Upper lobe of left lung (tissue), 6 donors: Measurements from ENCODE around the gene NKIRAS2. TPM values are rescaled to one million over a fixed set of nuclear protein-coding genes. Genes with fewer than 3 reads are reported as not detected.
A peak's percentile ranks its signal among the peaks of the same experiment; 100 is the strongest.

Experiments
- ATAC-seq, 2 donors: fragments of 200-7000 bp; cut with Tn5 transposase; one replicate each; pipeline ENCODE4 v1.9.1; 2022; ENCODE audit warnings: mild to moderate bottlenecking in 2 of 2, moderate library complexity in 2 of 2; ENCODE audit not compliant: low FRiP score in 2 of 2
- DNase-seq, 2 donors: peaks; one replicate each; pipeline ENCODE4 v3.0.0-alpha.2; 2019 to 2020
- H3K27ac ChIP-seq, 4 donors: fragments of 200-600 bp; sonication (generic); one replicate each; pipeline ENCODE4 v1.5.1; 2016 to 2019
- H3K27me3 ChIP-seq, 4 donors: fragments of 200-600 bp; sonication (generic); one replicate each; pipeline ENCODE4 v1.5.1; 2017 to 2019
- H3K36me3 ChIP-seq, 4 donors: fragments of 200-600 bp; sonication (generic); one replicate each; pipeline ENCODE4 v1.5.1; 2016 to 2019
- H3K4me1 ChIP-seq, 4 donors: fragments of 200-600 bp; sonication (generic); one replicate each; pipeline ENCODE4 v1.5.1; 2018 to 2019
- H3K4me3 ChIP-seq, 4 donors: fragments of 200-600 bp; sonication (generic); one replicate each; pipeline ENCODE4 v1.5.1; 2017 to 2019; ENCODE audit warnings: mild to moderate bottlenecking in 2 of 4, moderate library complexity in 1 of 4
- H3K9me3 ChIP-seq, 4 donors: fragments of 200-600 bp; sonication (generic); one replicate each; pipeline ENCODE4 v1.5.1; 2018 to 2019
- CTCF ChIP-seq, 6 experiments: fragments of 450-650 bp in 4 of 6; fragments of 200-600 bp in 2 of 6; sonication (generic) in 2 of 6; IDR thresholded peaks; one replicate each; pipeline ENCODE4 v1.5.1; 2016 to 2019; ENCODE audit warnings: antibody characterized with exemption in 6 of 6
- EP300 ChIP-seq, 4 donors: sonication (generic); formaldehyde crosslinking; IDR thresholded peaks; one replicate each; pipeline ENCODE4 v1.5.1; 2017; ENCODE audit warnings: antibody characterized with exemption in 4 of 4, control low read depth in 2 of 4
- POLR2A ChIP-seq, 4 donors: fragments of 450-650 bp; IDR thresholded peaks; one replicate each; pipeline ENCODE4 v1.5.1; 2016 to 2017; ENCODE audit warnings: antibody characterized with exemption in 4 of 4, mild to moderate bottlenecking in 2 of 4
- POLR2AphosphoS5 ChIP-seq, 2 donors: sonication (generic); formaldehyde crosslinking; IDR thresholded peaks; one replicate each; pipeline ENCODE4 v1.5.1; 2017; ENCODE audit warnings: antibody characterized with exemption in 2 of 2
- WGBS, 2 donors: methylation state at CpG; one replicate each; pipeline ENCODE4 v1.1.5; 2017 to 2018; 5-methylcytosine and 5-hydroxymethylcytosine counted together
- total RNA-seq, 6 donors: library from RNA; depleted of rRNA in 4 of 6; stranded (reverse); fragments of >200 nt in 4 of 6; gene quantifications; one replicate each; pipeline versions ENCODE4 v1.1.0 to v1.2.1, GENCODE V29; 2016 to 2021
- donor health status: DM: no; HTN: no; CAD: no; lungs with moderate emphysema.
- donor health status: DM: no; HTN: yes; CAD: no; lungs with severe emphysema.

The NKIRAS2 gene
- total RNA-seq, 6 donors from 2014 or later: 27.2 to 36.6 (median 31.0) TPM

- Histone ChIP-seq H3K36me3 (peaks cover 36 to 100% (median 75%) of the 10 kb centered on the region in 4 donors), H3K4me1 (peaks cover 0 to 9% (median 0%) of the 10 kb centered on the region in 4 donors), H3K27me3 (no peaks in the 10 kb centered on the region), H3K9me3 (no peaks in the 10 kb centered on the region), H3K27ac (no peak overlapping the region), H3K4me3 (no peak overlapping the region)
- no peak for TF ChIP-seq EP300 (IDR thresholded peaks at IDR 0.05)
- TF ChIP-seq POLR2A (IDR thresholded peaks at IDR 0.05): no peak
- TF ChIP-seq POLR2AphosphoS5 (IDR thresholded peaks at IDR 0.05): no peak
- TF ChIP-seq CTCF (IDR thresholded peaks at IDR 0.05): no peak
- no peak for ATAC-seq
- no peak for DNase-seq
- WGBS, 2 donors: 78 to 89% methylated on average over 2 to 3 of the region's 3 CpGs
Observed at GRCh38 chr17:41987642-41988041, 32.2 kb upstream of the NKIRAS2 start.

GRCh38 chr17:41988418-41988817 lies 31.5 kb upstream of the NKIRAS2 start:
- peaks cover 42 to 100% (median 76%) of the 10 kb centered on the region in 4 donors for H3K36me3 ChIP-seq

GRCh38 chr17:41989702-41990419 lies 30.0 kb upstream of the NKIRAS2 start:
- WGBS, 2 donors: 85 to 91% methylated on average over 5 of the region's 5 CpGs
- Histone ChIP-seq H3K27me3 (no peaks in the 10 kb centered on the region), H3K36me3 (peaks cover 43 to 100% (median 75%) of the 10 kb centered on the region in 4 donors)

More at GRCh38 chr17:41988418-41988817, 31.5 kb upstream of the NKIRAS2 start:
- DNase-seq: no peak
- no peak for TF ChIP-seq EP300 (IDR thresholded peaks at IDR 0.05)
- no peak for TF ChIP-seq POLR2A (IDR thresholded peaks at IDR 0.05)
- TF ChIP-seq POLR2AphosphoS5 (IDR thresholded peaks at IDR 0.05): no peak
- no peak for TF ChIP-seq CTCF (IDR thresholded peaks at IDR 0.05)
- WGBS, 2 donors: 98 to 100% methylated on average over 2 of the region's 2 CpGs
- H3K27me3 ChIP-seq: no peaks in the 10 kb centered on the region
- no peak for ATAC-seq
- peaks cover 0 to 9% (median 0%) of the 10 kb centered on the region in 4 donors for H3K4me1 ChIP-seq
- no peaks in the 10 kb centered on the region for H3K9me3 ChIP-seq
- H3K4me3 ChIP-seq: no peak overlapping the region
- no peak overlapping the region for H3K27ac ChIP-seq

GRCh38 chr17:41992576-41992975 lies 27.3 kb upstream of the NKIRAS2 start:
- no peak overlapping the region for H3K27ac ChIP-seq
- no peak for ATAC-seq
- no peaks in the 10 kb centered on the region for H3K27me3 ChIP-seq
- H3K4me3 ChIP-seq: no peak overlapping the region
- DNase-seq: no peak
- H3K9me3 ChIP-seq: no peaks in the 10 kb centered on the region
- TF ChIP-seq POLR2A (IDR thresholded peaks at IDR 0.05) (no peak), POLR2AphosphoS5 (IDR thresholded peaks at IDR 0.05) (no peak), CTCF (IDR thresholded peaks at IDR 0.05) (no peak), EP300 (IDR thresholded peaks at IDR 0.05) (no peak)
- 84 to 92% methylated on average over 3 of the region's 3 CpGs for WGBS, 2 donors
- H3K36me3 ChIP-seq: peaks cover 65 to 100% (median 86%) of the 10 kb centered on the region in 4 donors
- peaks cover 0 to 9% (median 0%) of the 10 kb centered on the region in 4 donors for H3K4me1 ChIP-seq

More at GRCh38 chr17:41989702-41990419, 30.0 kb upstream of the NKIRAS2 start:
- ATAC-seq (no peak), DNase-seq (no peak)
- TF ChIP-seq POLR2AphosphoS5 (IDR thresholded peaks at IDR 0.05): no peak
- TF ChIP-seq CTCF (IDR thresholded peaks at IDR 0.05): no peak
- no peak for TF ChIP-seq EP300 (IDR thresholded peaks at IDR 0.05)
- TF ChIP-seq POLR2A (IDR thresholded peaks at IDR 0.05): no peak
- Histone ChIP-seq H3K9me3 (no peaks in the 10 kb centered on the region), H3K4me1 (peaks cover 0 to 9% (median 0%) of the 10 kb centered on the region in 4 donors), H3K27ac (peak overlapping the region in 1 of 4 donors; percentile 10), H3K4me3 (no peak overlapping the region)

- Histone ChIP-seq H3K4me1 (peaks cover 0 to 15% (median 11%) of the 10 kb centered on the region in 4 donors), H3K9me3 (no peaks in the 10 kb centered on the region), H3K36me3 (peaks cover 56 to 98% (median 82%) of the 10 kb centered on the region in 4 donors), H3K4me3 (no peak overlapping the region), H3K27me3 (no peaks in the 10 kb centered on the region), H3K27ac (no peak overlapping the region)
- ATAC-seq (no peak), DNase-seq (no peak)
- WGBS, 2 donors: 88 to 97% methylated on average over 2 of the region's 2 CpGs
- TF ChIP-seq POLR2A (IDR thresholded peaks at IDR 0.05) (no peak), CTCF (IDR thresholded peaks at IDR 0.05) (no peak), EP300 (IDR thresholded peaks at IDR 0.05) (no peak), POLR2AphosphoS5 (IDR thresholded peaks at IDR 0.05) (no peak)
Observed at GRCh38 chr17:41996855-41997164, 23.1 kb upstream of the NKIRAS2 start.
